ENCODE data around the gene PITX2.

DNA sequence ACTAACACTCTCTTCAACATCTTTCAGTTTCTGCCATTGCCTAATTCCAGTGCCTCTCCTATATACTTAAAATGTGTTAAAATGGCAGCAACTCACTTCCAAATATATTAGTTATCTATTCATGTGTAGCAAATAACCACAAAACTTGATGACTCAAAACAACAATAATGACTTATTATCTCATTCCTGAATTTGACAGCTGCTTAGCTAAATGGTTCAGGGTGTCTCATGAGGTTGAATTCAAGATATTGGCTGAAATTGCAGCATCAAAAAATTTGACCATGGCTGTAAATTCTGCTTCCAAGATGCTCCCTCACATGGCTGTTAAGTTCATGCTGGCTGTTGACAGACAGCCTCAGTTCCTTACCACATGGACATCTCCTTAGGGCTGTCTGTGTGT, 25.3 kb downstream of the PITX2 start:
- TF ChIP-seq, protein P1, sequence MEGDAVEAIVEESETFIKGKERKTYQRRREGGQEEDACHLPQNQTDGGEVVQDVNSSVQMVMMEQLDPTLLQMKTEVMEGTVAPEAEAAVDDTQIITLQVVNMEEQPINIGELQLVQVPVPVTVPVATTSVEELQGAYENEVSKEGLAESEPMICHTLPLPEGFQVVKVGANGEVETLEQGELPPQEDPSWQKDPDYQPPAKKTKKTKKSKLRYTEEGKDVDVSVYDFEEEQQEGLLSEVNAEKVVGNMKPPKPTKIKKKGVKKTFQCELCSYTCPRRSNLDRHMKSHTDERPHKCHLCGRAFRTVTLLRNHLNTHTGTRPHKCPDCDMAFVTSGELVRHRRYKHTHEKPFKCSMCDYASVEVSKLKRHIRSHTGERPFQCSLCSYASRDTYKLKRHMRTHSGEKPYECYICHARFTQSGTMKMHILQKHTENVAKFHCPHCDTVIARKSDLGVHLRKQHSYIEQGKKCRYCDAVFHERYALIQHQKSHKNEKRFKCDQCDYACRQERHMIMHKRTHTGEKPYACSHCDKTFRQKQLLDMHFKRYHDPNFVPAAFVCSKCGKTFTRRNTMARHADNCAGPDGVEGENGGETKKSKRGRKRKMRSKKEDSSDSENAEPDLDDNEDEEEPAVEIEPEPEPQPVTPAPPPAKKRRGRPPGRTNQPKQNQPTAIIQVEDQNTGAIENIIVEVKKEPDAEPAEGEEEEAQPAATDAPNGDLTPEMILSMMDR (IDR thresholded peaks at IDR 0.05; ENCODE audit: control extremely low read depth in 1 of 3, insufficient read depth in 1 of 3, low read depth in 1 of 3, low read length in 3 of 3) = no peak
- TF ChIP-seq CEBPB (IDR thresholded peaks at IDR 0.05; ENCODE audit: low read depth, low read length) (no peak), BCL11A (IDR thresholded peaks at IDR 0.05; ENCODE audit: low read depth in 2 of 2, low read length in 2 of 2) (no peak), RAD21 (IDR thresholded peaks at IDR 0.05 in 1 of 2, conservative IDR thresholded peaks at IDR 0.05 in 1 of 2; ENCODE audit: low read depth in 2 of 2, low read length in 2 of 2) (no peak), USF2 (IDR thresholded peaks at IDR 0.05; ENCODE audit: low read length) (no peak), POLR2AphosphoS5 (IDR thresholded peaks at IDR 0.05; ENCODE audit: low read depth, low read length) (no peak), EGR1 (IDR thresholded peaks at IDR 0.05; ENCODE audit: borderline replicate concordance, low read depth, low read length) (no peak), EP300 (IDR thresholded peaks at IDR 0.05; ENCODE audit: borderline replicate concordance in 1 of 2, low read depth in 2 of 2, low read length in 2 of 2) (no peak), GABPA (IDR thresholded peaks at IDR 0.05; ENCODE audit: borderline replicate concordance, insufficient read depth, low read length) (no peak), EZH2 (IDR thresholded peaks at IDR 0.05; ENCODE audit: low read depth, low read length, severe bottlenecking) (no peak), CHD2 (IDR thresholded peaks at IDR 0.05; ENCODE audit: low read length) (no peak), RBBP5 (IDR thresholded peaks at IDR 0.05; ENCODE audit: borderline replicate concordance, low read depth, low read length) (no peak)
